K562 (cell line): ENCODE results near the gene PRRX1.

Experiments
- BMI1 ChIP-seq: fragments of 150-350 bp; IDR thresholded peaks from 2 replicates; pipeline ENCODE4 v1.6.1; 2014; ENCODE audit warnings: low read length
- CTCF ChIP-seq, 3 experiments: IDR thresholded peaks in 2 of 3; conservative IDR thresholded peaks in 1 of 3; 2 replicates each; pipeline ENCODE4 v1.5.1; 2011 to 2012; ENCODE audit warnings: low read length in 3 of 3, mild to moderate bottlenecking in 3 of 3, control low read depth in 2 of 3, improper control_type of control experiment in 1 of 3, inconsistent platforms in 1 of 3, low read depth in 1 of 3, mixed read lengths in 1 of 3, moderate library complexity in 1 of 3; ENCODE audit not compliant: insufficient read depth in 2 of 3
- EP300 ChIP-seq: IDR thresholded peaks from 2 replicates; pipeline ENCODE4 v1.6.1; 2012; ENCODE audit warnings: low read length, improper control_type of control experiment
- PHF8 ChIP-seq: fragments of 200-600 bp; sonication (generic); IDR thresholded peaks from 2 replicates; pipeline ENCODE4 v1.6.1; 2012; ENCODE audit warnings: mixed run types, mild to moderate bottlenecking, inconsistent platforms, low read length, moderate library complexity, borderline replicate concordance
- RAD21 ChIP-seq, 2 experiments: fragments of 250-450 bp in 1 of 2; fragments of 450-650 bp in 1 of 2; sonication (Bioruptor Pico) in 1 of 2; formaldehyde crosslinking in 1 of 2; IDR thresholded peaks in 1 of 2; conservative IDR thresholded peaks in 1 of 2; 2 replicates each; pipeline versions ENCODE4 v1.4.0 to v1.8.0; 2020 to 2022; ENCODE audit warnings: mild to moderate bottlenecking in 2 of 2, moderate library complexity in 1 of 2
- SMARCE1 ChIP-seq: fragments of 450-650 bp; IDR thresholded peaks from 2 replicates; pipeline ENCODE4 v1.7.1; 2016; ENCODE audit warnings: mild to moderate bottlenecking
- SRF ChIP-seq, 2 experiments: fragments of 250-450, 450-650 bp in 1 of 2; sonication (Bioruptor Pico) in 1 of 2; sonication (generic) in 1 of 2; formaldehyde crosslinking; IDR thresholded peaks; 2 replicates each; pipeline versions ENCODE4 v1.5.0 to v1.5.1; 2020 to 2022; ENCODE audit warnings: mild to moderate bottlenecking in 1 of 2, missing genetic modification reagents in 1 of 2
- TAF1 ChIP-seq: IDR thresholded peaks from 2 replicates; pipeline ENCODE4 v1.6.1; 2011; ENCODE audit warnings: mild to moderate bottlenecking, low read length, moderate library complexity; ENCODE audit not compliant: insufficient read depth, control insufficient read depth, severe bottlenecking; ENCODE audit errors: extremely low read depth
- TF ChIP-seq, protein P1 (sequence below), 2 experiments: IDR thresholded peaks; 2 replicates each; pipeline ENCODE4 v1.6.1; 2012; ENCODE audit warnings: improper control_type of control experiment in 2 of 2, low read depth in 2 of 2, low read length in 2 of 2, borderline replicate concordance in 1 of 2

DNA sequence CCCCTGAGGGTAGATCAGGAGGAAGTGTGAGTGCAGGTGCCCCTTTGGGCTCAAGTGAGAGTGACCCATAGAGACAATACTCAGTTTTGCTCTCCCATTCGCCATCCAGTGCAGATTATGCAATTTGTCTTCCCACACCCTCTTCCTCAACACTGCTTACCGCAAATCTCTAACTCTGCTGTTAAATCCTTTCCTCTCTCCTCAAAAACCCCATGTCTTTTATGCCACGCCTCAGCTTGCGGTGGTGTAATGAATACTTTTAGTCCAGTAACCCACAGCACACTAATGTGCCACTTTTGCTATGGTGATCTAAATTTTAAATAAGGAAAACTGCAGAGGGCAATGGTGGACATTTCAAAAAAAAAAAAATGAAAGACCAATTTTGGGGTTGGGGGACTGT, 57.7 kb downstream of the PRRX1 start:
- TF ChIP-seq SRF (CRISPR knock-in tag; IDR thresholded peaks at IDR 0.05) (no peak), PHF8 (no peak), CTCF (IDR thresholded peaks at IDR 0.05 in 2 of 3, conservative IDR thresholded peaks at IDR 0.05 in 1 of 3; ENCODE audit: insufficient read depth in 2 of 3, low read depth in 1 of 3, low read length in 3 of 3) (no peak), BMI1 (no peak), SMARCE1 (no peak), RAD21 (CRISPR knock-in tag; conservative IDR thresholded peaks at IDR 0.05 in 1 of 2, IDR thresholded peaks at IDR 0.05 in 1 of 2) (no peak), TAF1 (no peak), EP300 (no peak)
- TF ChIP-seq, protein P1, sequence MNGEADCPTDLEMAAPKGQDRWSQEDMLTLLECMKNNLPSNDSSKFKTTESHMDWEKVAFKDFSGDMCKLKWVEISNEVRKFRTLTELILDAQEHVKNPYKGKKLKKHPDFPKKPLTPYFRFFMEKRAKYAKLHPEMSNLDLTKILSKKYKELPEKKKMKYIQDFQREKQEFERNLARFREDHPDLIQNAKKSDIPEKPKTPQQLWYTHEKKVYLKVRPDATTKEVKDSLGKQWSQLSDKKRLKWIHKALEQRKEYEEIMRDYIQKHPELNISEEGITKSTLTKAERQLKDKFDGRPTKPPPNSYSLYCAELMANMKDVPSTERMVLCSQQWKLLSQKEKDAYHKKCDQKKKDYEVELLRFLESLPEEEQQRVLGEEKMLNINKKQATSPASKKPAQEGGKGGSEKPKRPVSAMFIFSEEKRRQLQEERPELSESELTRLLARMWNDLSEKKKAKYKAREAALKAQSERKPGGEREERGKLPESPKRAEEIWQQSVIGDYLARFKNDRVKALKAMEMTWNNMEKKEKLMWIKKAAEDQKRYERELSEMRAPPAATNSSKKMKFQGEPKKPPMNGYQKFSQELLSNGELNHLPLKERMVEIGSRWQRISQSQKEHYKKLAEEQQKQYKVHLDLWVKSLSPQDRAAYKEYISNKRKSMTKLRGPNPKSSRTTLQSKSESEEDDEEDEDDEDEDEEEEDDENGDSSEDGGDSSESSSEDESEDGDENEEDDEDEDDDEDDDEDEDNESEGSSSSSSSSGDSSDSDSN (IDR thresholded peaks at IDR 0.05; ENCODE audit: borderline replicate concordance in 1 of 2, low read depth in 2 of 2, low read length in 2 of 2) = no peak
